ENCODE measurements around the gene ARHGAP15. TPM values are rescaled to one million over a fixed set of nuclear protein-coding genes. Genes with fewer than 3 reads are reported as not detected.

Gene ARHGAP15
- total and polyA plus RNA-seq, 10 donors, result 55.8 to 219 (median 130) TPM

- Histone ChIP-seq H3K9me3 (no peaks in the 10 kb centered on the region), H3K27ac (peak overlapping the region in 3 of 8 donors; percentile 13 to 64 (median 39)), H3K36me3 (no peaks in the 10 kb centered on the region), H3K4me1 (peaks cover 0 to 5% (median 0%) of the 10 kb centered on the region in 6 donors), H3K4me3 (no peak overlapping the region), H3K27me3 (replicated peaks in 1 of 7) (no peaks in the 10 kb centered on the region)
- WGBS, 5 donors, result 76 to 97% (median 79%) methylated on average over 1 of the region's 1 CpG
- intact Hi-C loops (cut with DNase I; ENCODE audit: low total_unique reads), result no loop called here
- no peak for DNase-seq
- TF ChIP-seq, protein P1, sequence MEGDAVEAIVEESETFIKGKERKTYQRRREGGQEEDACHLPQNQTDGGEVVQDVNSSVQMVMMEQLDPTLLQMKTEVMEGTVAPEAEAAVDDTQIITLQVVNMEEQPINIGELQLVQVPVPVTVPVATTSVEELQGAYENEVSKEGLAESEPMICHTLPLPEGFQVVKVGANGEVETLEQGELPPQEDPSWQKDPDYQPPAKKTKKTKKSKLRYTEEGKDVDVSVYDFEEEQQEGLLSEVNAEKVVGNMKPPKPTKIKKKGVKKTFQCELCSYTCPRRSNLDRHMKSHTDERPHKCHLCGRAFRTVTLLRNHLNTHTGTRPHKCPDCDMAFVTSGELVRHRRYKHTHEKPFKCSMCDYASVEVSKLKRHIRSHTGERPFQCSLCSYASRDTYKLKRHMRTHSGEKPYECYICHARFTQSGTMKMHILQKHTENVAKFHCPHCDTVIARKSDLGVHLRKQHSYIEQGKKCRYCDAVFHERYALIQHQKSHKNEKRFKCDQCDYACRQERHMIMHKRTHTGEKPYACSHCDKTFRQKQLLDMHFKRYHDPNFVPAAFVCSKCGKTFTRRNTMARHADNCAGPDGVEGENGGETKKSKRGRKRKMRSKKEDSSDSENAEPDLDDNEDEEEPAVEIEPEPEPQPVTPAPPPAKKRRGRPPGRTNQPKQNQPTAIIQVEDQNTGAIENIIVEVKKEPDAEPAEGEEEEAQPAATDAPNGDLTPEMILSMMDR (IDR thresholded peaks at IDR 0.05 in 8 of 11, conservative IDR thresholded peaks at IDR 0.05 in 3 of 11), result no peak
- peak in 1 of 3 donors; percentile 35 for TF ChIP-seq POLR2AphosphoS5 (IDR thresholded peaks at IDR 0.05)
- TF ChIP-seq POLR2A (IDR thresholded peaks at IDR 0.05), result no peak
Measured at GRCh38 chr2:143807671-143808070, 678.5 kb downstream of the ARHGAP15 start.

- intact Hi-C loops (cut with DNase I; ENCODE audit: low total_unique reads), result no loop called here
- peak overlapping the region in 3 of 8 donors; percentile 13 to 64 (median 39) for H3K27ac ChIP-seq
- DNase-seq, result no peak
- 94 to 100% (median 95%) methylated on average over 1 of the region's 1 CpG for WGBS, 5 donors
- no peaks in the 10 kb centered on the region for H3K36me3 ChIP-seq
- TF ChIP-seq, protein P1 (IDR thresholded peaks at IDR 0.05 in 8 of 11, conservative IDR thresholded peaks at IDR 0.05 in 3 of 11), result no peak
- TF ChIP-seq POLR2AphosphoS5 (IDR thresholded peaks at IDR 0.05) (no peak), POLR2A (IDR thresholded peaks at IDR 0.05) (no peak)
- H3K4me3 ChIP-seq, result no peak overlapping the region
- H3K9me3 ChIP-seq, result no peaks in the 10 kb centered on the region
- H3K27me3 ChIP-seq (replicated peaks in 1 of 7), result no peaks in the 10 kb centered on the region
- H3K4me1 ChIP-seq, result no peaks in the 10 kb centered on the region
Measured at GRCh38 chr2:143808166-143808565, 678.9 kb downstream of the ARHGAP15 start.

- no peak for TF ChIP-seq POLR2A (IDR thresholded peaks at IDR 0.05)
- TF ChIP-seq POLR2AphosphoS5 (IDR thresholded peaks at IDR 0.05), result no peak
- TF ChIP-seq, protein P1 (IDR thresholded peaks at IDR 0.05 in 8 of 11, conservative IDR thresholded peaks at IDR 0.05 in 3 of 11), result no peak
- no peaks in the 10 kb centered on the region for H3K9me3 ChIP-seq
- WGBS, 5 donors, result 27 to 44% (median 38%) methylated on average over 4 of the region's 4 CpGs
- intact Hi-C loops (cut with DNase I; ENCODE audit: low total_unique reads), result no loop called here
- no peaks in the 10 kb centered on the region for H3K27me3 ChIP-seq (replicated peaks in 1 of 7)
- H3K36me3 ChIP-seq, result no peaks in the 10 kb centered on the region
- no peak overlapping the region for H3K4me3 ChIP-seq
- H3K27ac ChIP-seq, result no peak overlapping the region
- no peak for DNase-seq
- H3K4me1 ChIP-seq, result peaks cover 0 to 4% (median 0%) of the 10 kb centered on the region in 6 donors
Measured at GRCh38 chr2:143815082-143815481, 685.9 kb downstream of the ARHGAP15 start.

DNA sequence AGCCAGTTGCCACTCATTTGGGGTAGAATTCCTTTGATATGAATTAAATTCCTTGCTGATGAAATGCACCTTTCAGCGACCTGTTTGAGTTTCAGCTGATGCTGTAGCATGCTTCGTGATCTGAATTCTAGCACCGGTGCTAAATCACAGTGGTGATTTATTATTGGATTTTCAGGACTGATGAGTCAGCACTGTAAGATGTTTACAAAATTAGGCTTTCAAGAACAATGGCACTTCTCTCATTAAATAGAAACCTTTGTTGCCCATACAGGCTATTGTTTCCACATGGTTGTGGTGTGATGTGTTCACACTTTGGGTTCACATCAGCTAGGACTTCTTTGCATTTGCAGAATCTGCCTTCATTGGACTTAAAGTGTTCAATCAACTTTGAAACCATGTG, 687.7 kb downstream of the ARHGAP15 start:
- Histone ChIP-seq H3K27me3 (replicated peaks in 1 of 7) (no peaks in the 10 kb centered on the region), H3K4me3 (no peak overlapping the region), H3K27ac (no peak overlapping the region), H3K36me3 (no peaks in the 10 kb centered on the region), H3K4me1 (peaks cover 0 to 4% (median 0%) of the 10 kb centered on the region in 6 donors), H3K9me3 (no peaks in the 10 kb centered on the region)
- intact Hi-C loops (cut with DNase I; ENCODE audit: low total_unique reads), result no loop called here
- no peak for DNase-seq
- TF ChIP-seq, protein P1 (IDR thresholded peaks at IDR 0.05 in 8 of 11, conservative IDR thresholded peaks at IDR 0.05 in 3 of 11), result no peak
- TF ChIP-seq POLR2A (IDR thresholded peaks at IDR 0.05), result no peak
- TF ChIP-seq POLR2AphosphoS5 (IDR thresholded peaks at IDR 0.05), result no peak
- 72 to 81% (median 80%) methylated on average over 3 of the region's 3 CpGs for WGBS, 5 donors

Small RNAs within 50 kb of the gene (small RNA-seq; reads per million reads assigned to genes)
- gene MTND4LP12, result 0 reads per million in 4 donors

Measured in spleen (tissue), 11 donors.